Vagina (tissue), 2 donors: ENCODE results near the gene EZH2. TPM values are rescaled to one million over a fixed set of nuclear protein-coding genes. Genes with fewer than 3 reads are reported as not detected.

ENCODE experiments used
- DNase-seq, 2 donors: peaks; one replicate each; pipeline ENCODE4 v3.0.0-alpha.2; 2017; ENCODE audit errors: extremely low spot score in 2 of 2
- H3K27ac ChIP-seq: fragments of 200-600 bp; sonication (generic); one replicate; pipeline ENCODE4 v1.5.1; 2019
- H3K27me3 ChIP-seq: fragments of 200-600 bp; sonication (generic); one replicate; pipeline ENCODE4 v1.5.1; 2019
- H3K36me3 ChIP-seq, 2 donors: fragments of 200-600 bp; sonication (generic); one replicate each; pipeline ENCODE4 v1.5.1; 2017 to 2019
- H3K4me1 ChIP-seq: fragments of 200-600 bp; sonication (generic); one replicate; pipeline ENCODE4 v1.5.1; 2019
- H3K4me3 ChIP-seq, 2 donors: fragments of 200-600 bp; sonication (generic); 1 replicate in 1 of 2; 2 replicates in 1 of 2; pipeline ENCODE4 v1.5.1; 2016 to 2019
- H3K9me3 ChIP-seq: fragments of 200-600 bp; sonication (generic); one replicate; pipeline ENCODE4 v1.5.1; 2019
- POLR2A ChIP-seq, 2 donors: fragments of 450-650 bp; IDR thresholded peaks; one replicate each; pipeline ENCODE4 v1.6.1; 2017; ENCODE audit warnings: antibody characterized with exemption in 2 of 2, mild to moderate bottlenecking in 2 of 2, moderate library complexity in 2 of 2
- POLR2AphosphoS5 ChIP-seq, 2 donors: sonication (generic); formaldehyde crosslinking; IDR thresholded peaks; one replicate each; pipeline ENCODE4 v1.9.0; 2017; ENCODE audit warnings: antibody characterized with exemption in 2 of 2, mild to moderate bottlenecking in 2 of 2, low read depth in 1 of 2; ENCODE audit not compliant: insufficient read depth in 1 of 2
- intact Hi-C: fragments of 100-400 bp; cut with DNase I; formaldehyde crosslinking; loops from one replicate; pipeline ENCODE4 v1.15.1; 2023
- total RNA-seq: library from RNA; depleted of rRNA; stranded (reverse); fragments of >200 nt; gene quantifications from one replicate; pipeline ENCODE4 v1.2.3, GENCODE V29; 2016
- TF ChIP-seq, protein P1 (sequence below), 3 experiments: fragments of 450-650 bp in 2 of 3; fragments of 200-600 bp in 1 of 3; sonication (generic) in 1 of 3; IDR thresholded peaks; one replicate each; pipeline ENCODE4 v1.5.1; 2017 to 2019; ENCODE audit warnings: antibody characterized with exemption in 3 of 3, mild to moderate bottlenecking in 2 of 3, moderate library complexity in 2 of 3

Gene EZH2
- total RNA-seq, 1 donor from 2014 or later: 7.9 TPM

DNA sequence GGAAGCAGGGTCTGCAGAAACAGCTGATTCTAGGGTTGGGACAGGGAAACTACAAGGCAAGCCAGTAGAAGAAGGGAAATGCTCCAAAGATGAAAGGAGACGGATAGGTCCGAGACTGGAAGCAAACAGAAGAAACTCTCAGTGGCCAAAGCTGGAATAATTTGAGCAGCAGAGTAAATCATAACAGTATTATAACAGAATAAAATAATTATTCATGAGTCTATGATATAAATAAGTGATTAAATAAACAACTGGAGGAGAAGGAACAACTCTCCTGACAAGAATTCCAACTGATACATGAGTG is 27.6 kb downstream of the EZH2 start:
- no peak for DNase-seq
- Histone ChIP-seq H3K27ac (no peak overlapping the region), H3K4me3 (no peak overlapping the region), H3K36me3 (no peaks in the 10 kb centered on the region), H3K4me1 (no peaks in the 10 kb centered on the region), H3K27me3 (no peaks in the 10 kb centered on the region), H3K9me3 (no peaks in the 10 kb centered on the region)
- intact Hi-C loops: no loop called here
- TF ChIP-seq, protein P1, sequence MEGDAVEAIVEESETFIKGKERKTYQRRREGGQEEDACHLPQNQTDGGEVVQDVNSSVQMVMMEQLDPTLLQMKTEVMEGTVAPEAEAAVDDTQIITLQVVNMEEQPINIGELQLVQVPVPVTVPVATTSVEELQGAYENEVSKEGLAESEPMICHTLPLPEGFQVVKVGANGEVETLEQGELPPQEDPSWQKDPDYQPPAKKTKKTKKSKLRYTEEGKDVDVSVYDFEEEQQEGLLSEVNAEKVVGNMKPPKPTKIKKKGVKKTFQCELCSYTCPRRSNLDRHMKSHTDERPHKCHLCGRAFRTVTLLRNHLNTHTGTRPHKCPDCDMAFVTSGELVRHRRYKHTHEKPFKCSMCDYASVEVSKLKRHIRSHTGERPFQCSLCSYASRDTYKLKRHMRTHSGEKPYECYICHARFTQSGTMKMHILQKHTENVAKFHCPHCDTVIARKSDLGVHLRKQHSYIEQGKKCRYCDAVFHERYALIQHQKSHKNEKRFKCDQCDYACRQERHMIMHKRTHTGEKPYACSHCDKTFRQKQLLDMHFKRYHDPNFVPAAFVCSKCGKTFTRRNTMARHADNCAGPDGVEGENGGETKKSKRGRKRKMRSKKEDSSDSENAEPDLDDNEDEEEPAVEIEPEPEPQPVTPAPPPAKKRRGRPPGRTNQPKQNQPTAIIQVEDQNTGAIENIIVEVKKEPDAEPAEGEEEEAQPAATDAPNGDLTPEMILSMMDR (IDR thresholded peaks at IDR 0.05): peak in 1 of 3 experiments; percentile 1
- TF ChIP-seq POLR2AphosphoS5 (IDR thresholded peaks at IDR 0.05; ENCODE audit: insufficient read depth in 1 of 2, low read depth in 1 of 2): no peak

DNA sequence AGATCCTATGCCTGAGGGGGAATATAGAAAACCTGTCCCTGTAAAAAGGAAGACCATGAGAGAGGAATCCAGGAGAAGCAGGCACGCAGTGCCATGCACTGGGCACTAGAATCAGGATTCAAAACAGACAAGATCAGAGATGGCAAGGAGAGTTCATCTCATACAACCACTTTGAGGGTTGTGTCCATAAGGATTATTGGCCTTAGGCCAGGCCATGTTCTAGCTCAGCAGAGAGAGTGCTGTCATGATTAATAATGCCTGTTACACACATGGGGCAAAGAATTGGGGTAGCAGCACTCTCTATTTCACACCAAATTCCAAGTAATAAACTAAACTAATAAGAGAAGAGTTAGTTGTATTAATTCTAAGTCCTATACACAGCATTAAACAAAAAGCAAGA is 29.1 kb downstream of the EZH2 start:
- intact Hi-C loops: no loop called here

DNA sequence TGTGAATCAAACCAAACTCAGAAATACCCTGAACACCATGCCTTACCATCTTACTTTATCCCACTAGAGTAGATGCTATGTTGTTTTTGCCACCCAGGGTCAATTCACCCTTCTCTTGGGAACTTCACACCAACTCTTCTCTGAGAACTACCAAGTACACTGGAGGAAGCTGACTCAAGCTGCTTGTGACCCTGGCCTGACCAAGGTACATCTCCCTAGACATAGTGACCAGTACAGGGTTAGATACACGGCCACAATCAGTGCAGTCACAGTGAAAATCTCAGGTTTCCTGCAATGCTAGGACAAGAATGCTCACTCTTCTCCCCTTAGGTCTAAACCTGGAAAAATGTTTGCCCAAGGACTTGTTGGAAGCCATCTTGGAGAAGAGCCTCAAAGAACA is 31.8 kb downstream of the EZH2 start:
- Histone ChIP-seq H3K36me3 (no peaks in the 10 kb centered on the region), H3K9me3 (no peaks in the 10 kb centered on the region), H3K4me3 (no peak overlapping the region), H3K4me1 (no peaks in the 10 kb centered on the region), H3K27ac (no peak overlapping the region), H3K27me3 (no peaks in the 10 kb centered on the region)
- intact Hi-C loops: no loop called here
- no peak for DNase-seq
- TF ChIP-seq POLR2AphosphoS5 (IDR thresholded peaks at IDR 0.05; ENCODE audit: insufficient read depth in 1 of 2, low read depth in 1 of 2) (no peak), POLR2A (IDR thresholded peaks at IDR 0.05) (no peak)
- TF ChIP-seq, protein P1 (IDR thresholded peaks at IDR 0.05): no peak

More for the DNA sequence above, 29.1 kb downstream of the EZH2 start:
- no peaks in the 10 kb centered on the region for H3K9me3 ChIP-seq
- DNase-seq: no peak
- no peak overlapping the region for H3K27ac ChIP-seq
- no peaks in the 10 kb centered on the region for H3K36me3 ChIP-seq
- H3K4me3 ChIP-seq: no peak overlapping the region
- no peaks in the 10 kb centered on the region for H3K4me1 ChIP-seq
- H3K27me3 ChIP-seq: no peaks in the 10 kb centered on the region
- no peak for TF ChIP-seq POLR2AphosphoS5 (IDR thresholded peaks at IDR 0.05; ENCODE audit: insufficient read depth in 1 of 2, low read depth in 1 of 2)

DNA sequence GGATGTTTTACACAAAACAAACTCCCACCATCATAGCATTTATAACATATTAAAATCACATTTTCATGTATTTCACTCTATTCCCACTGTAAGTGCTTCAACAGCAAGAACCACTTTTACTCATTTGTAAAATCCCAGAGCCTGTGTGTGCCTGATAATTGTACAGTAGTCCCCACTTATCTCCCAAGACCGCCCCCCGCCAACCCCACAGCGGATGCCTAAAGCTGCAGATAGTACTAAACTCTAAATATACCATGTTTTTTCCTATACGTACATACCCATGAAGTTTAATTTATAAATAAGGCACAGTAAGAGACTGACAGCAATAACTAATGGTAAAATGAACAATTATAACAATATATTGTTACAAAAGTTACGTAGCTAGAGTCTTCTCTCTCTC is 33.5 kb downstream of the EZH2 start:
- H3K27ac ChIP-seq: no peak overlapping the region
- intact Hi-C loops: no loop called here
- no peak for TF ChIP-seq POLR2A (IDR thresholded peaks at IDR 0.05)
- TF ChIP-seq, protein P1 (IDR thresholded peaks at IDR 0.05): no peak
- no peak for TF ChIP-seq POLR2AphosphoS5 (IDR thresholded peaks at IDR 0.05; ENCODE audit: insufficient read depth in 1 of 2, low read depth in 1 of 2)

DNA sequence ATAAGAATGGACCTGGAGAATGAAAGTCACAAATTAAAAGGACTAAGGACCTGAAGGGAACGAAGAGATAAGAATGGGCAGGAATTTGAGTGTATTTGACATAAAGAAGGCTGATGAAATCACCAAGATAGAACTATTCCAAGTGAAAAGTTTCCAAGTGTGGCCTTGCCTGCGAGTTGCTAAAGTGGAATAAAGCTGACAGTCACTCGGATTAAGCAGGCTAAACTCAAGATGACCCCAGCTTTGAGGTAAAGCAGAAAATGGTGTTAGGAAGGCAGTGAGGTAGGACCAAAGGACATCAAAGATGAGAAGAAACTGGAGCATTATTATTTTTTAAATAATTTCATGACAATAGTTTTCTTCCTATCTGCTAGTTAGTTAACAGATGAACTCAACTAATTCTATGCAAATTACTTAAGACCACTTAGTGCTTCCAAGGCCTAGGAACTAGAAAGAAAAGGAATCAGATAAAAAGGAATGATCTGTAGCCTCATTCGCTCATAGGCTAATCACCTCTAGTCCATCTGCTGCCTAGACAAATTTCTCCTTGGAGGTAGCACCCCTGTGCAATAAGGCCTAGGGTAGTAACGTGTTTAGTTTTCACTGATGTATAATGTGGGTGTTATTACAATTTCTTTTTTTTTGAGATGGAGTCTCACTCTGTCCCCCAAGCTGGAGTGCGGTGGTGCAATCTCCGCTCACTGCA is 34.5 kb downstream of the EZH2 start:
- no peak for DNase-seq
- Histone ChIP-seq H3K36me3 (no peaks in the 10 kb centered on the region), H3K4me1 (no peaks in the 10 kb centered on the region), H3K4me3 (no peak overlapping the region), H3K27ac (no peak overlapping the region), H3K9me3 (no peaks in the 10 kb centered on the region), H3K27me3 (no peaks in the 10 kb centered on the region)
- intact Hi-C loops: no loop called here
- TF ChIP-seq, protein P1 (IDR thresholded peaks at IDR 0.05): no peak

More for the DNA sequence above, 33.5 kb downstream of the EZH2 start:
- Histone ChIP-seq H3K4me3 (no peak overlapping the region), H3K4me1 (no peaks in the 10 kb centered on the region), H3K9me3 (no peaks in the 10 kb centered on the region), H3K36me3 (no peaks in the 10 kb centered on the region), H3K27me3 (no peaks in the 10 kb centered on the region)
- no peak for DNase-seq
